Measurements from ENCODE around the gene GABRB3.

GABRB3 gene

GRCh38 chr15:26562336-26562735 is 210.5 kb downstream of the GABRB3 start:
- in situ Hi-C loops (cut with HindIII; ENCODE audit: low pct_ligation_motif_present, low sequenced_read_pairs) = no loop called here
- no peak for TF ChIP-seq CTCF (IDR thresholded peaks at IDR 0.05; ENCODE audit: low read depth, low read length, missing control alignments)

GRCh38 chr15:26561896-26562295 is 211.0 kb downstream of the GABRB3 start:
- in situ Hi-C loops (cut with HindIII; ENCODE audit: low pct_ligation_motif_present, low sequenced_read_pairs) = no loop called here

More at GRCh38 chr15:26562336-26562735, 210.5 kb downstream of the GABRB3 start:
- Histone ChIP-seq H3K36me3 (replicated peaks) (no peaks in the 10 kb centered on the region), H3K27me3 (replicated peaks) (no peaks in the 10 kb centered on the region), H3K27ac (no peak overlapping the region), H3K4me3 (ENCODE audit: low read depth, low read length) (no peak overlapping the region)
- no peak for DNase-seq

GRCh38 chr15:26561130-26561529 is 211.7 kb downstream of the GABRB3 start:
- Histone ChIP-seq H3K36me3 (replicated peaks) (no peaks in the 10 kb centered on the region), H3K4me3 (ENCODE audit: low read depth, low read length) (no peak overlapping the region), H3K27ac (no peak overlapping the region), H3K27me3 (replicated peaks) (no peaks in the 10 kb centered on the region)
- no peak for TF ChIP-seq CTCF (IDR thresholded peaks at IDR 0.05; ENCODE audit: low read depth, low read length, missing control alignments)
- in situ Hi-C loops (cut with HindIII; ENCODE audit: low pct_ligation_motif_present, low sequenced_read_pairs) = no loop called here
- DNase-seq = no peak

More at GRCh38 chr15:26561896-26562295, 211.0 kb downstream of the GABRB3 start:
- DNase-seq = no peak
- TF ChIP-seq CTCF (IDR thresholded peaks at IDR 0.05; ENCODE audit: low read depth, low read length, missing control alignments) = no peak
- H3K36me3 ChIP-seq (replicated peaks) = no peaks in the 10 kb centered on the region
- no peak overlapping the region for H3K4me3 ChIP-seq (ENCODE audit: low read depth, low read length)
- H3K27me3 ChIP-seq (replicated peaks) = no peaks in the 10 kb centered on the region
- H3K27ac ChIP-seq = no peak overlapping the region

- no peak overlapping the region for H3K4me3 ChIP-seq (ENCODE audit: low read depth, low read length)
- no peak for TF ChIP-seq CTCF (IDR thresholded peaks at IDR 0.05; ENCODE audit: low read depth, low read length, missing control alignments)
- no peak for DNase-seq
- no peaks in the 10 kb centered on the region for H3K27me3 ChIP-seq (replicated peaks)
- in situ Hi-C loops (cut with HindIII; ENCODE audit: low pct_ligation_motif_present, low sequenced_read_pairs) = no loop called here
- H3K36me3 ChIP-seq (replicated peaks) = no peaks in the 10 kb centered on the region
- H3K27ac ChIP-seq = no peak overlapping the region
Observed at GRCh38 chr15:26555898-26556297, 217.0 kb downstream of the GABRB3 start.

- in situ Hi-C loops (cut with HindIII; ENCODE audit: low pct_ligation_motif_present, low sequenced_read_pairs) = no loop called here
- H3K4me3 ChIP-seq (ENCODE audit: low read depth, low read length) = no peak overlapping the region
- TF ChIP-seq CTCF (IDR thresholded peaks at IDR 0.05; ENCODE audit: low read depth, low read length, missing control alignments) = no peak
Observed at GRCh38 chr15:26551473-26551872, 221.4 kb downstream of the GABRB3 start.

GRCh38 chr15:26550880-26551279 is 222.0 kb downstream of the GABRB3 start:
- in situ Hi-C loops (cut with HindIII; ENCODE audit: low pct_ligation_motif_present, low sequenced_read_pairs) = no loop called here
- H3K27ac ChIP-seq = no peak overlapping the region
- DNase-seq = no peak
- H3K4me3 ChIP-seq (ENCODE audit: low read depth, low read length) = no peak overlapping the region
- H3K27me3 ChIP-seq (replicated peaks) = no peaks in the 10 kb centered on the region
- H3K36me3 ChIP-seq (replicated peaks) = no peaks in the 10 kb centered on the region
- no peak for TF ChIP-seq CTCF (IDR thresholded peaks at IDR 0.05; ENCODE audit: low read depth, low read length, missing control alignments)

More at GRCh38 chr15:26551473-26551872, 221.4 kb downstream of the GABRB3 start:
- H3K36me3 ChIP-seq (replicated peaks) = no peaks in the 10 kb centered on the region
- H3K27ac ChIP-seq = no peak overlapping the region
- no peaks in the 10 kb centered on the region for H3K27me3 ChIP-seq (replicated peaks)
- no peak for DNase-seq
